Activated CD8-positive, alpha-beta T cell treated with anti-CD3 and anti-CD28 coated beads for 36 hours (primary cell): ENCODE measurements around the gene CCDC192. TPM values are rescaled to one million over a fixed set of nuclear protein-coding genes. Genes with fewer than 3 reads are reported as not detected.

Experiments
- ATAC-seq: fragments of 200-7000 bp; cut with Tn5 transposase; one replicate; pipeline ENCODE4 v1.10.0; 2021; ENCODE audit warnings: mild to moderate bottlenecking, moderate library complexity
- CTCF ChIA-PET: fragments of 350-600 bp; sonication (Branson Sonifier 250); formaldehyde crosslinking; loops from one replicate; lab custom pipeline; 2021; ENCODE audit warnings: antibody characterized with exemption; lab: Charles Lee
- POLR2A ChIA-PET: fragments of 350-600 bp; sonication (Branson Sonifier 250); formaldehyde crosslinking; loops from one replicate; lab custom pipeline; 2021; ENCODE audit warnings: antibody characterized with exemption; lab: Charles Lee
- DNase-seq: peaks from one replicate; pipeline ENCODE4 v3.0.0-alpha.2; 2020
- H3K27ac Mint-ChIP-seq: one replicate; pipeline ENCODE4 v1.8.0; 2021; ENCODE audit warnings: mild to moderate bottlenecking, mixed read lengths
- H3K27me3 Mint-ChIP-seq: one replicate; pipeline ENCODE4 v1.8.0; 2021; ENCODE audit warnings: mixed read lengths
- H3K36me3 Mint-ChIP-seq: one replicate; pipeline ENCODE4 v1.8.0; 2021; ENCODE audit warnings: low read depth, mixed read lengths
- H3K4me1 Mint-ChIP-seq: one replicate; pipeline ENCODE4 v1.8.0; 2021; ENCODE audit warnings: low read depth, mixed read lengths
- H3K4me3 Mint-ChIP-seq: one replicate; pipeline ENCODE4 v1.8.0; 2021; ENCODE audit warnings: mild to moderate bottlenecking, moderate library complexity, mixed read lengths
- H3K9me3 Mint-ChIP-seq: one replicate; pipeline ENCODE4 v1.8.0; 2021; ENCODE audit warnings: mixed read lengths
- CTCF ChIP-seq: fragments of 200-600 bp; IDR thresholded peaks from one replicate; pipeline ENCODE4 v1.8.0; 2022; ENCODE audit warnings: antibody characterized with exemption, mild to moderate bottlenecking
- intact Hi-C: fragments of 100-400 bp; cut with micrococcal nuclease; formaldehyde crosslinking; loops from one replicate; pipeline ENCODE4 v1.10.0; 2022
- total RNA-seq, 2 experiments: library from RNA; stranded (reverse); gene quantifications; one replicate each; pipeline ENCODE4 v1.2.3, GENCODE V29; 2021

Gene CCDC192
- total RNA-seq, 2 experiments from 2014 or later, result not detected

- no peak overlapping the region for H3K27ac Mint-ChIP-seq
- peaks cover 3% of the 10 kb centered on the region for H3K27me3 Mint-ChIP-seq
- CTCF ChIA-PET, result no interaction called here
- H3K4me1 Mint-ChIP-seq, result no peaks in the 10 kb centered on the region
- H3K9me3 Mint-ChIP-seq, result no peaks in the 10 kb centered on the region
- no peaks in the 10 kb centered on the region for H3K36me3 Mint-ChIP-seq
- ATAC-seq, result no peak
- POLR2A ChIA-PET, result no interaction called here
- no peak for TF ChIP-seq CTCF
- H3K4me3 Mint-ChIP-seq, result no peak overlapping the region
- DNase-seq, result no peak
- intact Hi-C loops, result no loop called here
These were observed 224.9 kb downstream of the CCDC192 start for GRCh38 chr5:127928053-127928452.

- POLR2A ChIA-PET, result no interaction called here
- Mint-ChIP-seq H3K4me3 (no peak overlapping the region), H3K27me3 (peaks cover 3% of the 10 kb centered on the region), H3K27ac (no peak overlapping the region), H3K36me3 (no peaks in the 10 kb centered on the region), H3K9me3 (no peaks in the 10 kb centered on the region), H3K4me1 (no peaks in the 10 kb centered on the region)
- CTCF ChIA-PET, result no interaction called here
- TF ChIP-seq CTCF, result no peak
- intact Hi-C loops, result no loop called here
- DNase-seq (no peak), ATAC-seq (no peak)
These were observed 227.1 kb downstream of the CCDC192 start for GRCh38 chr5:127930311-127930710.

GRCh38 chr5:127931396-127931795, 228.2 kb downstream of the CCDC192 start:
- no peak for ATAC-seq
- intact Hi-C loops, result no loop called here
- Mint-ChIP-seq H3K4me1 (peaks cover 2% of the 10 kb centered on the region), H3K9me3 (no peaks in the 10 kb centered on the region), H3K4me3 (no peak overlapping the region), H3K27ac (no peak overlapping the region), H3K36me3 (no peaks in the 10 kb centered on the region), H3K27me3 (peaks cover 3% of the 10 kb centered on the region)
- CTCF ChIA-PET, result no interaction called here
- no peak for DNase-seq
- POLR2A ChIA-PET, result no interaction called here
- no peak for TF ChIP-seq CTCF

- Mint-ChIP-seq H3K9me3 (no peaks in the 10 kb centered on the region), H3K4me1 (peaks cover 5% of the 10 kb centered on the region), H3K27ac (no peak overlapping the region), H3K36me3 (no peaks in the 10 kb centered on the region), H3K27me3 (peaks cover 2% of the 10 kb centered on the region), H3K4me3 (no peak overlapping the region)
- ChIA-PET CTCF (no interaction called here), POLR2A (no interaction called here)
- DNase-seq, result no peak
- ATAC-seq, result no peak
- intact Hi-C loops, result no loop called here
- TF ChIP-seq CTCF, result no peak
These were observed 230.2 kb downstream of the CCDC192 start for GRCh38 chr5:127933348-127933747.

GRCh38 chr5:127934791-127935256, 231.6 kb downstream of the CCDC192 start:
- Mint-ChIP-seq H3K36me3 (no peaks in the 10 kb centered on the region), H3K27ac (no peak overlapping the region), H3K4me1 (peaks cover 5% of the 10 kb centered on the region), H3K27me3 (no peaks in the 10 kb centered on the region), H3K4me3 (no peak overlapping the region), H3K9me3 (no peaks in the 10 kb centered on the region)
- no peak for TF ChIP-seq CTCF
- intact Hi-C loops, result no loop called here
- ChIA-PET POLR2A (no interaction called here), CTCF (no interaction called here)
- DNase-seq, result no peak
- ATAC-seq, result no peak
